D721Med (cell line): ENCODE data around the gene C2orf92.

Source experiments
- DNase-seq: peaks from one replicate; pipeline ENCODE4 v3.0.0; 2011; ENCODE audit warnings: low spot score; ENCODE audit not compliant: insufficient read length
- FAIRE-seq: peaks from 2 replicates; lab custom pipeline; 2011; peaks lifted over from hg19 to GRCh38; lab: Jason Lieb, UNC
- TF ChIP-seq, protein P1 (sequence below): IDR thresholded peaks from 2 replicates; pipeline ENCODE4 v1.5.1; 2012; ENCODE audit warnings: mild to moderate bottlenecking, control low read depth; ENCODE audit not compliant: insufficient read depth; ENCODE audit errors: missing control alignments

The C2orf92 gene

DNA sequence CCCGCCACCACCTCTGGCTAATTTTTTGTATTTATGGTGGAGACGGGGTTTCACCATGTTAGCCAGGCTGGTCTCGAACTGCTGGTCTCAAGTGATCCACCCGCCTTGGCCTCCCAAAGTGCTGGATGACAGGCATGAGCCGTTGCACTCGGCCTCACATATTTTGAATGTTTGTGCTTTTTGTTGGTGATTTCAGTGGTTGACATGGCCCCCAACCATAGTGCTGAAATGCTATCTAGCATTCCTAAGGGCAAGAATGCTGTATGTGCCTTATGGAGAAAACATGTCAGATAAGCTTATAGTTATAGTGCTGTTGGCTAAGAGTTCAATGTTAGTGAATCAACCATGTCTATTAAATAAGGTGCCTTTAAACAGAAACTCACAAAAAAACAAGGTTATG, 52.7 kb downstream of the C2orf92 start:
- FAIRE-seq (no peak), DNase-seq (no peak)
- TF ChIP-seq, protein P1, sequence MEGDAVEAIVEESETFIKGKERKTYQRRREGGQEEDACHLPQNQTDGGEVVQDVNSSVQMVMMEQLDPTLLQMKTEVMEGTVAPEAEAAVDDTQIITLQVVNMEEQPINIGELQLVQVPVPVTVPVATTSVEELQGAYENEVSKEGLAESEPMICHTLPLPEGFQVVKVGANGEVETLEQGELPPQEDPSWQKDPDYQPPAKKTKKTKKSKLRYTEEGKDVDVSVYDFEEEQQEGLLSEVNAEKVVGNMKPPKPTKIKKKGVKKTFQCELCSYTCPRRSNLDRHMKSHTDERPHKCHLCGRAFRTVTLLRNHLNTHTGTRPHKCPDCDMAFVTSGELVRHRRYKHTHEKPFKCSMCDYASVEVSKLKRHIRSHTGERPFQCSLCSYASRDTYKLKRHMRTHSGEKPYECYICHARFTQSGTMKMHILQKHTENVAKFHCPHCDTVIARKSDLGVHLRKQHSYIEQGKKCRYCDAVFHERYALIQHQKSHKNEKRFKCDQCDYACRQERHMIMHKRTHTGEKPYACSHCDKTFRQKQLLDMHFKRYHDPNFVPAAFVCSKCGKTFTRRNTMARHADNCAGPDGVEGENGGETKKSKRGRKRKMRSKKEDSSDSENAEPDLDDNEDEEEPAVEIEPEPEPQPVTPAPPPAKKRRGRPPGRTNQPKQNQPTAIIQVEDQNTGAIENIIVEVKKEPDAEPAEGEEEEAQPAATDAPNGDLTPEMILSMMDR, result no peak

GRCh38 chr2:97723156-97724072, 53.9 kb downstream of the C2orf92 start:
- no peak for DNase-seq
- TF ChIP-seq, protein P1, result no peak
- no peak for FAIRE-seq

- DNase-seq (no peak), FAIRE-seq (no peak)
- TF ChIP-seq, protein P1, result no peak
These were observed 54.5 kb downstream of the C2orf92 start for GRCh38 chr2:97724073-97724410.

GRCh38 chr2:97724501-97724900, 55.0 kb downstream of the C2orf92 start:
- TF ChIP-seq, protein P1, result no peak
- DNase-seq (no peak), FAIRE-seq (no peak)

DNA sequence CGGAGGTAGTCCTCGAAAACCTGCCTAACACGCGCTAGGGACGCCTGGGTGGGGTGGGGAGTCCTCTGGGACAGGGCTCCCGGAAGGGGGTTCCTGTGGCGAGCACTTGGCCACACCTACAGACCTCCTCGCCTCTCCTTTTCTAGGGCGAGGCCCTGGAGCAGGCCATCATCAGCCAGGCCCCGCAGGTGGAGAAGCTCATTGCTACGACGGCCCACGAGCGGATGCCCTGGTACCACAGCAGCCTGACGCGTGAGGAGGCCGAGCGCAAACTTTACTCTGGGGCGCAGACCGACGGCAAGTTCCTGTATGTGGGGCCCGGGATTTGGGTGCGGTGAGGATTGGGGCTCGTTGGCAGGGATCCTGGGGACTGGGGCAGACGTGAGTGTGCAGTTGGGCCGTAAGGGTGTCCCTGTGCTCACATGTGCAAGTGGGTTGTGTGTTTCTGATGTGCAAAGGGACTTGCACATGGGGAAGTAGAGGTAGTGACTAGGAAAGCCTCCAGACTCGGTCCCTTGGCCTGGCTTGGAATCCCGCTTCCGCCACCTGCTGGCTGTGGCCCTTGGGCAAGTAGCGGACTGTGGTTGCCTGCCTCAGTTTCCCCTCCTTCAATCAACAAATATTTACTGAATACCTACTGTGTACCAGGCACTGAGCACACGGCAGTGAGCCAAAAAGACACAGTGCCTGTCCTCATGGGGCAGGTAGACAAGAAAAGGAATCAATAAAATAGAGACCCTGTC, 55.6 kb downstream of the C2orf92 start:
- TF ChIP-seq, protein P1, result no peak
- DNase-seq, result no peak
- no peak for FAIRE-seq

DNA sequence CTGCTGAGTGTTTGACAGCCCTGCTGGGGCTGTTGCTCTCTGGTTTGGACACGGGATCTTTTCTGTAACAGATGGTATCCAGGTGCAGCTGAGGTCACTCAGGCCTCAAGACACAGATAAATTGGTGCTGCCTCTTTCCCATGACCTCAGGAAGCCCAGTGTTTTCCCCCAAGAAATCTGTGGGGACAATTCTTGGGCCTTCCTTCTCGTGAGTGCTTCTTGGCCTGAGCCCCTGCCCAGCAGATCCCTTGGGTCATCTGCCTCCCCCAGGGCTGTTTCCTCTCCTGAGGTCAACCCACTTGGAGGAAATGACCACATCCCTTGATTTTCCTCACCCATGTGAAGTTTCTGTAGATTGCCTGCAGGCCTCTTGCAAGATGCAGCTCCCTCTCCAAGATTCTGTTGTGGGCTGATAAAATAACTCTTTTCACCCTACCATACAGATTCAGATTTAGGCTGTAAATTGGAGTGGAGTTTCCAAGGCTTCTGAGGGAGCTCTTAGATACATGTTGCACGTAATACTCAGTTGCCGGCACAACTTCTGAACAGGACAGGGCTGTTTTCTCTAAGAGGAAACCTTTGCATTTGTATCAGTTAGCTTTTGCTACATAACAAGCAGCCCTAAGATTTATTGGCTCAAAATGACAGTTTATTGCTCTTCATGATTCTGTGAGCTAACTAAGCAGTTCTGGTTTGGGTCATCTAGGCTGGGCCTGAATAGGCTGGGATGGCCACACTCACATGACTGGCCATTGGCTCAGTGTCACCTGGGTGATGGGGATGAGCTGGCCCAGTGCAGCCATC, 57.0 kb downstream of the C2orf92 start:
- FAIRE-seq (no peak), DNase-seq (no peak)
- TF ChIP-seq, protein P1, result no peak
